HG02763 (cell line): Measurements from ENCODE around the gene STYX.
A peak's percentile ranks its signal among the peaks of the same experiment; 100 is the strongest.

ENCODE experiments used
- ATAC-seq: cut with Tn5 transposase; IDR thresholded peaks from one replicate; pipeline ENCODE4 v1.9.1; 2021; ENCODE audit warnings: mild to moderate bottlenecking, moderate library complexity; ENCODE audit not compliant: unreplicated experiment

The STYX gene

GRCh38 chr14:52729925-52730708 lies at the start of gene STYX:
TSS of gene STYX (plus strand) at chr14:52730166. CDS start at chr14:52730475, 309 bp downstream.
- ATAC-seq: peak; percentile 96

- no peak for ATAC-seq
These were observed 45.9 kb upstream of the STYX start for GRCh38 chr14:52683985-52684520.

- no peak for ATAC-seq
These were observed 43.8 kb upstream of the STYX start for GRCh38 chr14:52686176-52686575.

GRCh38 chr14:52690983-52691760 lies 38.8 kb upstream of the STYX start:
- no peak for ATAC-seq

GRCh38 chr14:52692248-52692962 lies 37.6 kb upstream of the STYX start:
- no peak for ATAC-seq

- ATAC-seq: no peak
These were observed 36.9 kb upstream of the STYX start for GRCh38 chr14:52693036-52693435.

- no peak for ATAC-seq
These were observed 36.4 kb upstream of the STYX start for GRCh38 chr14:52693532-52693931.

- ATAC-seq: peak; percentile 51
These were observed 35.0 kb upstream of the STYX start for GRCh38 chr14:52694761-52695480.

- ATAC-seq: peak; percentile 75
These were observed 34.4 kb upstream of the STYX start, which contains the start of gene ERO1A for GRCh38 chr14:52695481-52696091. TSS of gene ERO1A (minus strand) at chr14:52695558. CDS start at chr14:52695481, 77 bp downstream.

GRCh38 chr14:52700701-52701172 lies 29.2 kb upstream of the STYX start:
- ATAC-seq: no peak

- ATAC-seq: no peak
These were observed 28.7 kb upstream of the STYX start for GRCh38 chr14:52701223-52701622.

GRCh38 chr14:52703225-52703624 lies 26.7 kb upstream of the STYX start:
- ATAC-seq: no peak

- no peak for ATAC-seq
These were observed 26.3 kb upstream of the STYX start for GRCh38 chr14:52703664-52704063.

- no peak for ATAC-seq
These were observed 23.7 kb upstream of the STYX start for GRCh38 chr14:52706286-52706685.

GRCh38 chr14:52706724-52707706 lies 23.0 kb upstream of the STYX start, which contains the start of gene PSMC6:
TSS of gene PSMC6 (plus strand) at chr14:52707200. CDS start at chr14:52707220, 20 bp downstream.
- ATAC-seq: peak; percentile 97

- no peak for ATAC-seq
These were observed 18.3 kb upstream of the STYX start for GRCh38 chr14:52711666-52712065.

GRCh38 chr14:52716155-52716554 lies 13.8 kb upstream of the STYX start:
- ATAC-seq: no peak

- no peak for ATAC-seq
These were observed 6.2 kb upstream of the STYX start for GRCh38 chr14:52723514-52724359.
